Measurements from ENCODE around the gene DOCK1.
"Not testable (repeated sequence)": the region's sequence is repeated elsewhere in the genome, so short reads cannot be mapped to it uniquely, and the experiment has no call there.

Gene DOCK1

GRCh38 chr10:126903656-126904360, 1.4 kb upstream of the DOCK1 start:
- no peak for DNase-seq (ENCODE audit: low spot score)

GRCh38 chr10:126904516-126904817, 761 bp upstream of the DOCK1 start:
- DNase-seq (ENCODE audit: low spot score) = no peak

DNA sequence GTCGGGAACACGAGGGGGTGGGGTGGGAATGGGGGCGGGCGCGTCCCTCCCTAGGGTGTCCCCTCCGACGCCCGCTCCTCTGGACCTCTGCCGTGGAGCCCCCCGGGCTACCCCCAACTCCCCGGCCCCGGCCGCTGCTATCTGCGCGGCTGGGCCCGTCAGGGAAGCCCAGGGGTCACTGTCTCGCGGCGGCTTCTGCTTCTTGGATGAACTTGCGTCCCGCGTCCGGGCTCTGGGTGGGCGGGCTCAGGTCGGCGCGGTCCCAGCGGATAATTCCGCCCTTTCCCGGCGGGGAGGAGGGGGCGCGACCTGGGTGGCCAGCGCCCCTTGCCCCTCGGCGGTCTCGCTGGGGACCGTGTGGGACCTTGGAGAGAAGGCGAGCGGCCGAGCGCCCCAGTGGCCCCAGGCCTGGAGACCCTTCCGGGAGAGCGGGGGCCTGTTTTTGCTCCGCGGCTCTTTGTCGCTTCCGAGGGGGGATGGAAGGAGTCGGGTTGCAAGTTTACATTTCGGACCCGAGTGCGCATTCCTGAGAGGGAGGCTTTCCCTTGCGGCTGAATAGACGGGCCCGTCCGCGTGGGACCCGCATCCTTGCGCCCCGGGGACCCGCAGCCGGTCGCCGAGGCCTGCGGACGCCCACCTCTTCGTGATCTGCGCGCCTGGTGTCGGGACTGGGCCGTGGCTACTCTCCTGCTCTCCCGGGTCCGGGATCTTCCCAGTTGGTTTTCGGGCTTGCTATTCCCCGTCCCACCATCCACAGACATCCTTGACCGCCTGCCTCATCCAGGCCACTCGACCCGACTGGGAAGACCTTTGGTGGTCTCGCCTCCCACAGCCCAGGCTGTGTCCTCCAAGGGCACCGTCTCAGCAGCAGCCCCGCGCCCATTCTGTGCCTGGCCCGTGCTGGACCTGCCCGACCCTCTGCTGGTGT, 812 bp downstream of the DOCK1 start:
- no peak for DNase-seq (ENCODE audit: low spot score)

DNA sequence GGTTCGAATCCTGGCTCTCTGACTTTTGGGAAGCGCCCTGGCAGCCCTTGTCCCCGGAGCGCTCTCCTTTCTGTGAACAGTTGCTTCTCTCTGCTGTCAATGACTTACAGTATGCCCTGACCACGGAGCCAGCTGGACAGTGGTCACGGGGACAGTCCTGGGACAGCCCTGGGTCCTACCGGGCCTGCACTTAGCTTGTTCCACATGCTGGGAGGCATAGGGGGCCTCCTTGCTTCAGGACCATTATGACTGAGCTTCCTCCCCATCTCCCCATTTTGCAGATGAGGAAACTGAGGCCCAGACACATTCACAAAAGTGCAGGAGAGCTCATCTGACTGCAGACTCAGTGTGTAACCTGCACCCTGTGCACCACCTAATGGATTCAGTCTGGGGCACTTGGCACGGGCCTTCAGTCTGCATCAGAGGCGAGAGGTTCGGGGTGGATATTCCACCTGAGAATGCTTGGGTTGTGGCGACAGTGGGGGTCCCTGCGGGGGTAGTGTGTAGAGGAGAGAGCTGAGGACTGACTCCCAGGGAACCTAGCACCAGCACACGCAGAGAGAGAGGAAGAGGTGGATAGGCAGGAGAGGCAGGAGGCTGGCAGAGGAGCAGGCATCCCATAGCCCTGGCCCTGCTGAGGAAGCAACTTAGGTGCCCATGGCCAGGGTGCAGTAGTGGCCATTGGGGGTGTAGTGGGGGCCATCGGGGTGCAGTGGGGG, 1.6 kb downstream of the DOCK1 start:
- DNase-seq (ENCODE audit: low spot score) = no peak

- DNase-seq (ENCODE audit: low spot score) = no peak
Observed at GRCh38 chr10:126907423-126907970, 2.3 kb downstream of the DOCK1 start.

DNA sequence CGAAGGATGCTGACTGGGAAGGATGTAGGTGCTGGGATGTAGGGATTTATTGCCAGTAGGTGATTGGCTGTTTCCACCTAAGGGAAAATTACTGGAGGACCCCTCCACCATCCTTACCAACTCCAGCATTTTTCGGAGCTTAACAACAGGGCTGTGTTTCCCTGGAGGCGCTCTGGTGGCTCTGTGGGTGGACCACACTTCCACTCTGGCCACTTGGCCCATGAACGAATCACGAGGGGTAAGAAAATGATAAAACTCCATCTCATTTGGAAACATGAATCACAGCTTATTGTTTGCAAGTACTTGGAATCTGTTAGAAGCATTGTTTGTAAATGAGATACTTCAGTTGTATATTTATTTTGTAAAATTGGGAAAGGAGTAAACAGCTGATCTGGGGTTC, 3.0 kb downstream of the DOCK1 start:
- DNase-seq (ENCODE audit: low spot score) = no peak

- DNase-seq (ENCODE audit: low spot score) = no peak
Observed at GRCh38 chr10:126908729-126909128, 3.5 kb downstream of the DOCK1 start.

GRCh38 chr10:126909147-126909546, 3.9 kb downstream of the DOCK1 start:
- no peak for DNase-seq (ENCODE audit: low spot score)

DNA sequence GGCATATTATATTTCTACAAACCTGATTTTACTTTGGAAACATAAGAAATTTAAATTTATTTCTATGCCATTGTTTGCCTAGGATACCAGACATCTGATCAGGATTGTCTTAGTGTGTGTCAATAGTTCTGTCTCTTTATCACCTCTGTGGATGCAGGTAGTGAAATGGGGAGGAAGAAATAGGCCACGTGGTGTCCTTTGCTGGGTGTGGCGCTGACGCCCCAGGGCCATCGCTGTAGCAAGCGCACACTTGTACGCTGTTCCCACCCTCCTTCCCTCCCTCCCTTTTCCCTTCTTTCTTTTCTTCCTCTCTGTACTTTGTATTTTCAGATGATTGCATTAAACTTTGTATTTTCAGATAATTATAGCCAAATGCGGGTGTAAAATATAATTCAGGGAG, 5.0 kb downstream of the DOCK1 start:
- no peak for DNase-seq (ENCODE audit: low spot score)

DNA sequence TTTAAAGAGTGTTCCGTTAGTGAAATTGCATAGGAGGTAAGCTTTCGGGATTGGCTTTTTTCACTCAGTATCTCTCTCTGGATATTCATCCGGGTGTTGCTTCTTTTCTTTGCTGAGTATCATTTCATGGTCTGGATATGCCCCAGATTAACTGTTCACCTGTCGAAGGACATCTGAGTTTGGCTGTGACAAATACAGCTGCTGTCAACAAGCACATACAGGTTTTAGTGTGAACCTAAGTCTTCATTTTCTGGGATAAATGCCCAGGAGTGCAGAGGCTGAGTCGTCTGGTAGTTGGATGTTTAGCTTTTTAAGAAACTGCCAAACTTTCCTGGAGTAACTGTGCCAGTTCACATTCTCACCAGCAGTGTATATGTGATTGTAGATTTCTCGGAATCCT, 5.6 kb downstream of the DOCK1 start:
- DNase-seq (ENCODE audit: low spot score) = no peak

- no peak for DNase-seq (ENCODE audit: low spot score)
Observed at GRCh38 chr10:126911301-126911700, 6.1 kb downstream of the DOCK1 start.

DNA sequence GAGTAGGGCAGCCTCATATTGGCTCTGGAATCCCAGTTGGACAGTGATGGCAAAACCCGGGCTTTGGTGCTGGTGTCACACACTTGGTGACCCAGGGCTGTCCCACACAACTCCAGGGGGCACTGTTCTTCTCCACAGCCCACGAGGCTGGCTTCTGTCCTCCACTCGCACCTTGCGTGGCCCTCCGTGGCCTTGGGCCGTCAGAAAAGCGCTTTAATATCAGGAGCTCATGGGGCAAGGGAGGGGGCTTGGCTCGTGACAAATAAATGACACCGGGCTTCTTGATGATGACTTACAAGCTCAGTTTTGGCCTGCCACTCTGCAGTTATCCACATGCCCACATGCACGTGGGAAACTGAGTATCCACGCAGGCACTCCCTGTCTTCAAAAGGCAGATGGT, 8.1 kb downstream of the DOCK1 start:
- DNase-seq (ENCODE audit: low spot score) = no peak

DNA sequence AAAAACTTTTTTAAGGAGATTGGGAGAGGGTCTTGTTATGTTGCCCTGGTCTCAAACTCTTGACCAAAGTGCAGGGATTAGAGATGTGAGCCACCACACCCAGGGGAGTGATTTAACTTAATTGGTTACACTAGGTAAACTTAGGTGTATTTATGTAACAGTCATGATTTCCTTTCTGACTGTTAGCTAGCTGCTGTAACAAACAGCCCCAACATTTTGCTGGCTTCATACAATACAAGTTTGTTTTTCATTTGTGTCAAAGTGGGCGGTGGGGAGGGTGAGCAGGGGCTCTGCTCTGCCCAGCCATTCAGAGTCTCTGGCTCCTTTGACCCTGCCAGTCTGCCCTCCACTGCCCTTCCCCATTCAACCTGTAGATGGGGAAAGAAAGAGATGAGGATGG, 9.3 kb downstream of the DOCK1 start:
- DNase-seq (ENCODE audit: low spot score) = no peak

- DNase-seq (ENCODE audit: low spot score) = not testable (repeated sequence)
Observed at GRCh38 chr10:126916952-126917351, 11.7 kb downstream of the DOCK1 start.

GRCh38 chr10:126917375-126917774, 12.1 kb downstream of the DOCK1 start:
- DNase-seq (ENCODE audit: low spot score) = no peak

- no peak for DNase-seq (ENCODE audit: low spot score)
Observed at GRCh38 chr10:126917975-126918908, 13.0 kb downstream of the DOCK1 start.

DNA sequence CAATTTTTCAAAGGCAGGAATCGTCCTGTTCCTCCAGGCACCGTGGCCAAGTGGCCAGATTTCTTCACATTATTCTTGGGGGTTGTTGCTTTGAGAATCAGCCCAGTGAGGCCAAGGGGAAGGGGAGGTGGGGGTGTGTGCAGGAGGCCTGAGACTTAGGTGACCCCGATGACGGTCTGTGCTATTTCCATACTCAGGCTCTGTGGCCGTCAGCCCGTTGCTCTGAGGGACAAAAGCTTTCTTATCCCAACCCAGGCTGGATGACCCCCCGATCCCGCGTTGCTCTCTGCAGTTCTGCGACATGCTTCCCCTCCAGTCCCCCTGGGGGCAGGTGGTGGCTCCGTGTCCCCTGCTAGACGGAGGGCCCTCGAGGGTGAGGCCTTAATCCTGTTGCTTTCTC, 14.2 kb downstream of the DOCK1 start:
- DNase-seq (ENCODE audit: low spot score) = no peak

- no peak for DNase-seq (ENCODE audit: low spot score)
Observed at GRCh38 chr10:126921162-126921561, 15.9 kb downstream of the DOCK1 start.

DNA sequence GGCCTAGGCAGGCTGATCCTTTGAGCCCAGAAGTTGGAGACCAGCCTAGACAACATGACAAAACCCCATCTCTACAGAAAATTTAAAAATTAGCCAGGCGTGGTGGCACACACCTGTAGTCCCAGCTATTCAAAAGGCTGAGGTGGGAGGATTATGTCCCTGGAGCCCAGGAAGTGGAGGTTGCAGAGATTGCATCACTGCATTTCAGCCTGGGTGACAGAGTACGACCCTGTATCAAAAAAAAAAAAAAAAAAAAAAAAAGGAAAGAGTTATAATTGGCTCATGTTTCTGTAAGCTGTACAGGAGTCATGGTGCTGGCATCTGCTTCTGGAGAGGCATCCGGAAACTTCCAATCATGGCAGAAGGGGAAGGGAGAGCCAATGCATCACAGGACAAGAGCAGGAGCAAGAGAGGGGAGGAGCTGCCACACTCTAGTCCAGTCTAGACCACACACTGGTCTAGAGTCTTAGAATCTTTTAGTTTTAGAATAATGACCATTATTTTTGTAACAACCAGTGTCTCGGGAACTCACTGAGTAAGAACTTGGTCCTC, 16.8 kb downstream of the DOCK1 start:
- no peak for DNase-seq (ENCODE audit: low spot score)

GRCh38 chr10:126924180-126924914, 19.1 kb downstream of the DOCK1 start:
- DNase-seq (ENCODE audit: low spot score) = no peak

DNA sequence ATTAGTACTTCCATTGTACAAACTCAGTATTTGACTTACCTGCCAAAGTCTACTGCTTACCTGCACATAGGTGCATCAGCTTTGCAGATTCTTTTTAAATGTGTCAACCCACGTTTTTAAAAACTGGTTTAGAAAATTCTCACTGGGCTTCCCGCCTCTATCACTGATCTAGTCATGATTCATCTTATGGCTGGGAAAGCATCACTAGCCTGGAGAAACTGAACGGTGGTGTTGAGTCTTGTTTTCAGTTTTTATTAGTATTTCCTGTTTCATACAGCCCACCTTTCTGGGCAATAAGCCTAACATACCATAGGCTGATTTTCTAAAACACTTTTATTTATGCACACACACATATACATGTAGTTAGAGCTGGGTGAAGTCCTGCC, 19.7 kb downstream of the DOCK1 start:
- DNase-seq (ENCODE audit: low spot score) = no peak

All from NAMALWA (cell line).